HepG2 (cell line): Measurements from ENCODE around the gene MOCS2. TPM values are rescaled to one million over a fixed set of nuclear protein-coding genes. Genes with fewer than 3 reads are reported as not detected.

ENCODE experiments used
- ARHGAP35 ChIP-seq: sonication (generic); formaldehyde crosslinking; IDR thresholded peaks from 2 replicates; pipeline ENCODE4 v1.9.0; 2022; ENCODE audit warnings: mild to moderate bottlenecking, inconsistent platforms, moderate library complexity, missing genetic modification reagents, borderline replicate concordance
- HES4 ChIP-seq: sonication (generic); formaldehyde crosslinking; IDR thresholded peaks from 2 replicates; pipeline ENCODE4 v1.9.0; 2021; ENCODE audit warnings: mild to moderate bottlenecking, missing genetic modification reagents, borderline replicate concordance
- NFRKB ChIP-seq: fragments of 450-650 bp; IDR thresholded peaks from 2 replicates; pipeline ENCODE4 v1.6.1; 2017
- PAF1 ChIP-seq: IDR thresholded peaks from 2 replicates; pipeline ENCODE4 v1.6.1; 2016; ENCODE audit warnings: missing genetic modification reagents, missing compliant biosample characterization
- PHF8 ChIP-seq: sonication (generic); formaldehyde crosslinking; IDR thresholded peaks from 2 replicates; pipeline ENCODE4 v1.5.0; 2020; ENCODE audit warnings: missing genetic modification reagents
- PITX1 ChIP-seq: sonication (generic); formaldehyde crosslinking; IDR thresholded peaks from 2 replicates; pipeline ENCODE4 v1.5.1; 2020; ENCODE audit warnings: mild to moderate bottlenecking, missing genetic modification reagents
- POGZ ChIP-seq: sonication (generic); formaldehyde crosslinking; IDR thresholded peaks from 2 replicates; pipeline ENCODE4 v1.4.0; 2020; ENCODE audit warnings: mild to moderate bottlenecking, missing genetic modification reagents
- REST ChIP-seq, 2 experiments: IDR thresholded peaks; 2 replicates each; pipeline ENCODE4 v1.6.1; 2011 to 2012; ENCODE audit warnings: low read length in 2 of 2, borderline replicate concordance in 1 of 2, low read depth in 1 of 2, mild to moderate bottlenecking in 1 of 2, moderate library complexity in 1 of 2
- TEAD3 ChIP-seq: optimal IDR thresholded peaks from 2 replicates; pipeline ENCODE3; 2016; ENCODE audit warnings: borderline replicate concordance
- TFDP1 ChIP-seq: IDR thresholded peaks from 2 replicates; pipeline ENCODE4 v1.6.1; 2016; ENCODE audit warnings: missing compliant biosample characterization, missing genetic modification reagents, borderline replicate concordance
- TFDP2 ChIP-seq: sonication (generic); formaldehyde crosslinking; IDR thresholded peaks from 2 replicates; pipeline ENCODE4 v1.4.0; 2020; ENCODE audit warnings: missing genetic modification reagents
- TGIF2 ChIP-seq: IDR thresholded peaks from 2 replicates; pipeline ENCODE4 v1.6.1; 2016; ENCODE audit warnings: control low read depth, missing compliant biosample characterization
- THAP11 ChIP-seq: IDR thresholded peaks from 2 replicates; pipeline ENCODE4 v1.6.1; 2016; ENCODE audit warnings: missing biosample characterization, missing genetic modification reagents
- YEATS4 ChIP-seq: sonication (generic); formaldehyde crosslinking; IDR thresholded peaks from 2 replicates; pipeline ENCODE4 v1.4.0; 2020; ENCODE audit warnings: missing genetic modification reagents, borderline replicate concordance
- ZFP36 ChIP-seq: fragments of 150-350 bp; IDR thresholded peaks from 2 replicates; pipeline ENCODE4 v1.6.1; 2018; ENCODE audit warnings: borderline replicate concordance, low read length, low read depth; ENCODE audit not compliant: partially characterized antibody
- ZNF280B ChIP-seq: sonication (generic); formaldehyde crosslinking; IDR thresholded peaks from 2 replicates; pipeline ENCODE4 v1.5.0; 2020; ENCODE audit warnings: missing genetic modification reagents, mild to moderate bottlenecking, borderline replicate concordance
- ZNF687 ChIP-seq: sonication (generic); formaldehyde crosslinking; IDR thresholded peaks from 2 replicates; pipeline ENCODE4 v1.5.1; 2020; ENCODE audit warnings: mild to moderate bottlenecking, missing genetic modification reagents, moderate library complexity
- ZNF773 ChIP-seq: sonication (generic); formaldehyde crosslinking; IDR thresholded peaks from 2 replicates; pipeline ENCODE4 v1.4.0; 2020; ENCODE audit warnings: missing genetic modification reagents, borderline replicate concordance
- ZNF891 ChIP-seq: sonication (generic); formaldehyde crosslinking; IDR thresholded peaks from 2 replicates; pipeline ENCODE4 v1.5.0; 2020; ENCODE audit warnings: mild to moderate bottlenecking, missing genetic modification reagents
- polyA plus RNA-seq, 8 experiments: library from polyadenylated mRNA; depleted of rRNA in 3 of 8; stranded (reverse) in 7 of 8; unstranded in 1 of 8; fragments of >200 nt; fragmentation: Illumina TruSeq in 4 of 8; extraction: Trizol in 4 of 8; gene quantifications; 2 replicates each; pipeline versions ENCODE4 v1.2.1 to v1.2.3, GENCODE V29; 2011 to 2016; ENCODE audit warnings: low read depth in 4 of 8, missing spikeins in 1 of 8, mixed read lengths in 1 of 8; ENCODE audit not compliant: insufficient read depth in 1 of 8
- total RNA-seq, 5 experiments: library from RNA; depleted of rRNA; stranded (reverse); fragments of >200 nt; fragmentation: Illumina TruSeq; extraction: Trizol; gene quantifications; 2 replicates each; pipeline ENCODE4 v1.2.3, GENCODE V29; 2016; ENCODE audit warnings: low read depth in 1 of 5

The MOCS2 gene
- total and polyA plus RNA-seq, 2 of the 13 experiments (the other 11 are each of a cell fraction or from before 2014, with no cell fraction given), result 19.2 to 41.9 TPM

GRCh38 chr5:53116597-53116996 lies 7.0 kb upstream of the MOCS2 start (continued):
- TF ChIP-seq TFDP1 (no peak), ZFP36 (no peak), ARHGAP35 (CRISPR knock-in tag) (no peak), ZNF687 (no peak), THAP11 (CRISPR knock-in tag) (no peak), YEATS4 (CRISPR knock-in tag) (peak; percentile 29; the same call in 1 of the 2 replicates), PAF1 (CRISPR knock-in tag) (no peak), REST (IDR thresholded peaks at IDR 0.05; ENCODE audit: borderline replicate concordance in 1 of 2, low read depth in 1 of 2, low read length in 2 of 2) (no peak), HES4 (CRISPR knock-in tag) (no peak), ZNF891 (CRISPR knock-in tag) (no peak), TGIF2 (CRISPR knock-in tag) (no peak), NFRKB (no peak), ZNF773 (CRISPR knock-in tag) (no peak), POGZ (CRISPR knock-in tag) (peak; percentile 75; the same call in 1 of the 2 replicates), TEAD3 (CRISPR knock-in tag) (peak; percentile 22), ZNF280B (CRISPR knock-in tag) (no peak), PITX1 (CRISPR knock-in tag) (peak; percentile 57; the same call in 1 of the 2 replicates), TFDP2 (CRISPR knock-in tag) (no peak), PHF8 (CRISPR knock-in tag) (no peak)
